Endothelial cell (in vitro differentiated cells): ENCODE results near the gene ADRA2B. TPM values are rescaled to one million over a fixed set of nuclear protein-coding genes. Genes with fewer than 3 reads are reported as not detected.
"Not testable (repeated sequence)": the region's sequence is repeated elsewhere in the genome, so short reads cannot be mapped to it uniquely, and the experiment has no call there.

ENCODE experiments used
- DNase-seq: peaks from one replicate; pipeline ENCODE4 v3.0.0; 2021; ENCODE audit warnings: low spot score
- H3K27ac Mint-ChIP-seq: one replicate; pipeline ENCODE4 v1.8.0; 2021; ENCODE audit warnings: mixed read lengths, inconsistent platforms; ENCODE audit not compliant: unreplicated experiment
- H3K27me3 Mint-ChIP-seq: one replicate; pipeline ENCODE4 v1.8.0; 2021; ENCODE audit warnings: mild to moderate bottlenecking, moderate library complexity, mixed read lengths, inconsistent platforms; ENCODE audit not compliant: unreplicated experiment
- H3K36me3 Mint-ChIP-seq: one replicate; pipeline ENCODE4 v1.8.0; 2021; ENCODE audit warnings: mild to moderate bottlenecking, low read depth, mixed read lengths, inconsistent platforms; ENCODE audit not compliant: unreplicated experiment
- H3K4me1 Mint-ChIP-seq: one replicate; pipeline ENCODE4 v1.8.0; 2021; ENCODE audit warnings: mild to moderate bottlenecking, mixed read lengths, inconsistent platforms; ENCODE audit not compliant: unreplicated experiment
- H3K4me3 Mint-ChIP-seq: one replicate; pipeline ENCODE4 v1.8.0; 2021; ENCODE audit warnings: mild to moderate bottlenecking, mixed read lengths, inconsistent platforms; ENCODE audit not compliant: unreplicated experiment
- H3K9me3 Mint-ChIP-seq: one replicate; pipeline ENCODE4 v1.8.0; 2021; ENCODE audit warnings: mixed read lengths, inconsistent platforms; ENCODE audit not compliant: unreplicated experiment
- CTCF ChIP-seq: fragments of 200-600 bp; sonication (generic); IDR thresholded peaks from one replicate; pipeline ENCODE4 v1.5.0; 2021; ENCODE audit warnings: antibody characterized with exemption; ENCODE audit not compliant: unreplicated experiment
- total RNA-seq: library from RNA; stranded (reverse); fragmentation: NEBNext Ultra II Directional; extraction: Animal tissue kit (Norgen Biotek cat#: 25700); gene quantifications from one replicate; pipeline ENCODE4 v1.2.1, GENCODE V29; 2021; ENCODE audit not compliant: unreplicated experiment

Gene ADRA2B
- total RNA-seq, 1 donor from 2014 or later: 0.46 TPM

GRCh38 chr2:96075199-96075771, 41.1 kb downstream of the ADRA2B start:
- Mint-ChIP-seq H3K4me1 (no peaks in the 10 kb centered on the region), H3K4me3 (no peak overlapping the region), H3K27ac (no peak overlapping the region), H3K27me3 (peaks cover 4% of the 10 kb centered on the region), H3K9me3 (no peaks in the 10 kb centered on the region), H3K36me3 (no peaks in the 10 kb centered on the region)
- DNase-seq: no peak
- no peak for TF ChIP-seq CTCF

- peaks cover 4% of the 10 kb centered on the region for H3K27me3 Mint-ChIP-seq
- DNase-seq: no peak
- no peaks in the 10 kb centered on the region for H3K4me1 Mint-ChIP-seq
- H3K27ac Mint-ChIP-seq: no peak overlapping the region
- H3K9me3 Mint-ChIP-seq: no peaks in the 10 kb centered on the region
- TF ChIP-seq CTCF: no peak
- no peaks in the 10 kb centered on the region for H3K36me3 Mint-ChIP-seq
- H3K4me3 Mint-ChIP-seq: no peak overlapping the region
Observed at GRCh38 chr2:96074156-96074555, 42.2 kb downstream of the ADRA2B start.

GRCh38 chr2:96073170-96073775, 43.1 kb downstream of the ADRA2B start:
- no peak for TF ChIP-seq CTCF
- Mint-ChIP-seq H3K27ac (no peak overlapping the region), H3K36me3 (no peaks in the 10 kb centered on the region), H3K4me1 (no peaks in the 10 kb centered on the region), H3K4me3 (no peak overlapping the region), H3K9me3 (no peaks in the 10 kb centered on the region), H3K27me3 (peaks cover 2% of the 10 kb centered on the region)
- DNase-seq: no peak

GRCh38 chr2:96072746-96073145, 43.6 kb downstream of the ADRA2B start:
- peaks cover 2% of the 10 kb centered on the region for H3K27me3 Mint-ChIP-seq
- DNase-seq: no peak
- H3K36me3 Mint-ChIP-seq: no peaks in the 10 kb centered on the region

GRCh38 chr2:96071977-96072491, 44.3 kb downstream of the ADRA2B start:
- not testable (repeated sequence) for H3K27me3 Mint-ChIP-seq, H3K4me1 Mint-ChIP-seq, H3K36me3 Mint-ChIP-seq, H3K4me3 Mint-ChIP-seq, H3K27ac Mint-ChIP-seq, DNase-seq, H3K9me3 Mint-ChIP-seq

More at GRCh38 chr2:96072746-96073145, 43.6 kb downstream of the ADRA2B start:
- Mint-ChIP-seq H3K9me3 (no peaks in the 10 kb centered on the region), H3K4me3 (no peak overlapping the region), H3K27ac (no peak overlapping the region), H3K4me1 (no peaks in the 10 kb centered on the region)
- no peak for TF ChIP-seq CTCF

- not testable (repeated sequence) for H3K27ac Mint-ChIP-seq, H3K9me3 Mint-ChIP-seq, H3K36me3 Mint-ChIP-seq, H3K27me3 Mint-ChIP-seq, H3K4me3 Mint-ChIP-seq, H3K4me1 Mint-ChIP-seq, DNase-seq
Observed at GRCh38 chr2:96071087-96071976, 45.0 kb downstream of the ADRA2B start.

- not testable (repeated sequence) for H3K27me3 Mint-ChIP-seq, H3K4me3 Mint-ChIP-seq, H3K36me3 Mint-ChIP-seq, H3K9me3 Mint-ChIP-seq, DNase-seq, H3K27ac Mint-ChIP-seq, H3K4me1 Mint-ChIP-seq
Observed at GRCh38 chr2:96070351-96070750, 46.0 kb downstream of the ADRA2B start.

- not testable (repeated sequence) for H3K9me3 Mint-ChIP-seq, H3K4me1 Mint-ChIP-seq, H3K4me3 Mint-ChIP-seq, DNase-seq, H3K36me3 Mint-ChIP-seq, H3K27ac Mint-ChIP-seq, H3K27me3 Mint-ChIP-seq
Observed at GRCh38 chr2:96069878-96070277, 46.5 kb downstream of the ADRA2B start.
